Inflammatory macrophage (primary cell): ENCODE results near the gene TYW3.
"Not testable (repeated sequence)": the region's sequence is repeated elsewhere in the genome, so short reads cannot be mapped to it uniquely, and the experiment has no call there.

Experiments used
- DNase-seq, 2 donors: peaks; one replicate each; pipeline ENCODE4 v3.0.0-alpha.2; 2020 to 2022

The TYW3 gene

GRCh38 chr1:74732071-74732946, 643 bp upstream of the TYW3 start:
- DNase-seq = not testable (repeated sequence)

GRCh38 chr1:74733604-74734484, 892 bp downstream of the TYW3 start:
- peak; percentile 74 to 77 for DNase-seq

DNA sequence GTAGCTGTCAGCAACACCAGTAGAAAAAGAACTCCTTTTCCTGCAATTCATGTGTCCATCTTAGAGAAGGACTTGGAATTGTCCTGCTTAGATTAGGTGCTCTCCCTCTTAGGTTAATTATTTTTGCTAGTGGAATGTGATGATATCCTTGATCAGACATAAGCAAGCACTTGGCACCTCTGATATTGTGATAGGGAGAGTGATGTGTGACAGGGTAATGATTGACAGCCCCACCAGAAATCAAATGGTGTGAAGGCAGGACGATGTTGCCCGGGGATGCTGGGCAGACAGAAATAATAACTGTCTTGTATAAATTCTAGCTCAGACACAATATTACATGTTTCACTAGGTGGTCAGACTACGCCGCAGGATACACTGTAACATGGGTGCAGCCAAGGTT, 4.4 kb downstream of the TYW3 start:
- no peak for DNase-seq

DNA sequence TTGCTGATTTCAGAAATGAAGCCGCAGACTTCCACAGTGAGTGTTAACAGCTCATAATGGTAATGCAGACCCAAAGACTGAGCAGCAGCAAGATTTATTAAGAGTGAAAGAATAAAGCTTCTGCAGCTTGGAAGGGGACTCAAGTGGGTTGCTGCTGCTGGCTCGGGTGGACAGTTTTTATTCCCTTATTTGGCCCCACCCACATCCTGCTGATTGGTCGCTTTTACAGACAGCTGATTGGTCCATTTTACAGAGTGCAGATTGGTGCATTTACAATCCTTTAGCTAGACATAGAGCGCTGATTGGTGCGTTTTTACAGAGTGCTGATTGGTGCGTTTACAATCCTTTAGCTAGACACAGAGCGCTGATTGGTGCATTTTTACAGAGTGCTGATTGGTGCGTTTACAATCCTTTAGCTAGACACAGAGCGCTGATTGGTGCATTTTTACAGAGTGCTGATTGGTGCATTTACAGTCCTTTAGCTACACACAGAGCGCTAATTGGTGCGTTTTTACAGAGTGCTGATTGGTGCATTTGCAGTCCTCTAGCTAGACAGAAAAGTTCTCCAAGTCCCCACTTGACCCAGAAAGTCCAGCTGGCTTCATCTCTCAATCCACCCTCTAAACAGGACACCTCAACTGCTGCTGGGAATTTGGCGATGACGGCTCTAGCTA, 7.5 kb downstream of the TYW3 start:
- not testable (repeated sequence) for DNase-seq

- DNase-seq = not testable (repeated sequence)
These were observed 12.3 kb downstream of the TYW3 start for GRCh38 chr1:74745247-74745646.

DNA sequence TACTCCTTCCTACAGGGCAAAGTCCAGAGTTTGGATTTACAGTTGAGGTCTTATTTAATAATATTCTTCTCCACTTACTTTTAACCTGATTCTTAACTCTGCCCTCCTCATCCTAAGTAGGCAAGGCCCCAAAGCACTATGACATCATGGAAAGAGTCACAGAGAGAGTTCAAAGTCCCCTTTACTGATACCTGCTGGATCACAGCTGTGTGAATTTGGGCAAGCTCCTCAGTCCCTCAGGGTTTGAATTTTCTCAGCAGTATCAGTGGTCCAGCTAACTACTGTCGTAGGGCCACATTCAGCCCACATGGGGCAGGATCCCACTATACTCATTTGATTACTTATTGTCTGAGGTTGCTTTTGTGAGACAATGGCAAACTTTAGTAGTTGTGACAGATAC, 16.0 kb downstream of the TYW3 start:
- DNase-seq = no peak

GRCh38 chr1:74753104-74753503, 20.2 kb downstream of the TYW3 start:
- no peak for DNase-seq

- DNase-seq = no peak
These were observed 22.5 kb downstream of the TYW3 start for GRCh38 chr1:74755475-74755874.

- DNase-seq = not testable (repeated sequence)
These were observed 23.7 kb downstream of the TYW3 start for GRCh38 chr1:74756650-74757049.

GRCh38 chr1:74763807-74764206, 30.9 kb downstream of the TYW3 start:
- DNase-seq = no peak

DNA sequence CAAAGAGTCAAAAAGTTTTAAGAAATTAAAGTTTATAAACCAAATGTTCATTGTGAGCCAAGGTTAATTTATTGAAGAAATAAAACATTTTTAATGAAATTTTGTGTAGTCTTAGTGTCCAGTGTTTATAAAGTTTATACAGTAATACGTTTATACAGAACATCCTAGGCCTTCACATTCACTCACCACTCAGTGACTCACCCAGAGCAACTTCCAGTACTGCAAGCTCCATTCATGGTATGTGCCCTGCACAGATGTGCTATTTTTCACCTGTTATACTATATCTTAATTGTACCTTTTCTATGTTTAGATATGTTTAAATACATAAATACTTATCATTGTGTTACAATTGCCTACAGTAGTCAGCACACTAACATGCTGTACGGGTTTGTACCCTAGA, 33.6 kb downstream of the TYW3 start:
- DNase-seq = no peak

DNA sequence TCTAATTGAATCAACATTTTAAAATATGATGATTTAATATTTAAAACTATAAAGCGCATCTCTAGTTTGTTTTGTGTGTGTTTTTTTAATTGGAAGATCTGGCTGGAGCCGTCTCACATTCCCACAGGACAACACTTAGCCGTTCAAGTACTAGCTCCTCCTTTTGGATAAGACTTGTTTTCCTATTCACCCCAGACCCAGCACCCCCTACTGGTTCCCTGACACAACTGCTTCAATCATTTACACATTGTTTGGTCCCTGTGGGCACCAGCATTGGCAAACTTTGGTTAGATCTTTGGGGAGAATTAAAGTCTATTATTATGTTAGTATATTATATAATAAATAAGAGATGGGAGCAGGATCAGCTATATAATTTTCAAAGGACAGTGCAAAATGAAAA, 34.5 kb downstream of the TYW3 start:
- peak in 1 of 2 donors; percentile 13 for DNase-seq

DNA sequence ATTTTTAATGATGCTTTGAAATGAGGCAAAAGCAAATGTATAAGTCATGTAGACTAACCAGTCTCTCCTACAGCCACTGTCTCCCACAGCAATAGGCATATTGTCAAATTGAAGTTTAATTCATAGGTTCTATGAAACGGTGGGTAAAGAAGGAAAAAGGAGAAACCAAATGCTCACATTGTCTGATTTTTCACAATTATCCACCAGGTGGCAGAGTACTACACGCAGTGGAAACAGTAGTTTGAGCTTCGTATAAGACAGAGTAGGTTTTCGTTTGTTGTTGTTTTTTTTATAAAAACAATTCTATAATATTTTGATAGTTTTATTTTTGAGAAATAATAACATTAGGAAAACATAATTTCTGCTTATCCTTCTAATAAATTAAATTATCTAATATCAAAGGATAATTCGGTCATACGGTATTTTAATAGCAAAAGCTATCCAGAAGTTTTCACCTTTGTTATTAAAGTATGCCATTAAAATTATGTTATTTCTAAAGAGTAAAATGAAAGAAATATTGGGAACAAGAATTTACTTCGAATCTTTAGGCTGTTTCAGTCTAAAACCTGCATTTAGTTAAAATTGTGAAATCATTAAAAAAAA, 39.1 kb downstream of the TYW3 start:
- DNase-seq = peak; percentile 52

DNA sequence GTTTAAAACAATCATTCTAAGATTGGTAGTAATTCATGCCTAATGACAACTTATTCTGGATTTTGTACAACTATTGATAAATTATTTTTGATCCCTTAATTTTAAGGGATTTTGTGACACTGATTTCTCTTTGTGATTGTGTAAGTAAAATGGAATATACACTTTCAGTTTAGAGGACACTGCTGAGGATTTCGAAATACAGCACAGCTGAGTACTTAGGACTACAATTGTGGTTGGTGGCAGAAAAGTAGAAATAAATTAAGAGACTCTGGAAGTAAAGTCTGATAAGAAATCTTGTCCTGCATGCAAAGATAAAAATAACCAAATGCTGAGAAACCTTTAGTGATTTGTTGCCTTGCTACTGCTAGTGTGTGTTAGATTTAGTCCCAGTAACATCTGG, 40.0 kb downstream of the TYW3 start:
- DNase-seq = peak in 1 of 2 donors; percentile 19

- no peak for DNase-seq
These were observed 40.6 kb downstream of the TYW3 start for GRCh38 chr1:74773582-74773981.

DNA sequence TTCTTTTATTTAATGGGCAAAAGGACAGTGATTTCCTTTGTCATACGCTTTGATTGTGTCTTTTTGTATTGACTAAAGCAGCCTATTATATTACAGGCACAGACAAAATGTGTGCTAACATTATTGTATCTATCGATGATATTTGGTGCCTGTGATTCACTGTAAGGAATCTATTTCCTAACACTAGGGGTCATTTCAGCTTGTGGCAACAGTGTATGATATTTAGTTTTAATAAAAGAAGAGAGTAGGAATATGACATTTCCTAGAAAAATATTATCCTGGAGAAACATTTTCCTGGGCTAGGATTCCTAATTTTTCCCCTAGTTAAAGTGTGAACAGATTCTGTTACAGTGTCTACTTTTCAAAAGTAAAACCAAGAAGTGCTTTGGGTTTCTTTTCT, 42.8 kb downstream of the TYW3 start:
- DNase-seq = no peak

DNA sequence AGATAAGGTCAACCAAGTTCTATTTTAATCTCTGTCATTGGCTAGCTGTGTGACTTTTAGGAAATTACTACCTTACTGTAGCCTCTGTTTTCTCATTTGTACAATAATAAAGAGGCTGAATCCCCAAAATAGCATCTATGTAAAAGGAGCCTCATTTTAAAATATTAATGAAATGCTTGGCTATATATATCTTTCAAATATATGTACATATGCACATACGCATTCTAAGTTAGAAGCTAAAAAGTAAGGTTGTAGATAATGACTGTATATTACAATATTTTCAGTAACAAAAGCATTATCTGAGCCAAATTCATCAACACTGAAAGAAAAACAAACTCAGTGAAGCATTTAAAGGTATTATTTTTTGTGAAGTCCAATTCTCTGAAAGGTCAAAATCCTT, 44.6 kb downstream of the TYW3 start:
- DNase-seq = no peak

DNA sequence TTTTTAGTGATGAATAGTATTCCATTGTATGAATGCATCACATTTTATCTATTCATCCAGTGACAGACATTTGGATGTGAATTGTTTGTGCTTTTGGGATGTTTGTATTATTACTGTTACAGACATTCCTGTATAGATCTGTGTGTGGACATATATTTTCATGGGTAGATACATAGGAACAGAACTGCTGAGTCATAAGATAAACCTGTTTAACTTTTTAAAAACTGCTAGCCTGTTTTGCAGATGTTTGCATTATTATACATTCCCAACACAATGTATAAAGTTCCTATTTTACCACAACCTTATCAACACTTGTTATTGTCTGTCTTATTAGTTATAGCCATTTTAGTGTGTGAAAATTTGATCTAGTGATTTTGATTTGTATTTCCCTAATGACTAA, 46.8 kb downstream of the TYW3 start:
- DNase-seq = no peak

DNA sequence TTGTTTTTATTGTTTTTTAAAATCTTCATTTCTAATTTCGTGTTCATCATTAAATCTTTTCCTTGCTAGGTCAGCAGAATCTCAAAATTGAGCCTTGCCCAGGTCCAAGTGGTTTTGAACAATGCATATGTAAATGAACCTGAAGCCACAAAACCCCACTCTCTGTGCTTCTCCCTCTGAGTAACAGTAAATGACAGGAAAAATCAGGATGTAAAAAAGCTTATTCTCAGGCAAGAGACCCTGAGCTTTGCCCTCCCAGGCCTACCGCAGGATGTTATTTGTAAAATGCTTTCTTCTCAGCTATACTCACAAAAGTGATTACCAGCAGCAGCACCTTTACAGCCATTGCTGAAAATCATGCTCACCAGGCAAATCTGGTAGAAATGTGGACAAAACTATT, 47.6 kb downstream of the TYW3 start:
- no peak for DNase-seq

DNA sequence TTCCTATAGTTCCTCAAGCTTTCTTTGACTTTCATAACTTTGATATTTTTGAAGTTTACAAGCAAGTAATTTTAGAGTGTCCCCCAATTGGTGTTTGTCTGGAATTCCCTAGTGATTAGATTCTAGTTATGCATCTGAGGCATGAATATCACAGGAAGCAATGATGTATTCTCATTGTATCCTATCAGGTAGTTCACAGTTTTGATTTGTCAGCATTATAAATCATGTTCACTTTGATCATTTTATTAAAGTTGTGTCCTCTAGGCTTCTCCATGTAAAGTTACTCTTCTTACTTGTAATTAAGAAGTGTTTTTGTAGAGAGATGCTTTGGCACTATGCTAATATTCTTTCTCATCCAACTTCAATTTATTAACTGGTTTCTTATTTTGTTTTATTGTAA, 53.0 kb downstream of the TYW3 start:
- no peak for DNase-seq

DNA sequence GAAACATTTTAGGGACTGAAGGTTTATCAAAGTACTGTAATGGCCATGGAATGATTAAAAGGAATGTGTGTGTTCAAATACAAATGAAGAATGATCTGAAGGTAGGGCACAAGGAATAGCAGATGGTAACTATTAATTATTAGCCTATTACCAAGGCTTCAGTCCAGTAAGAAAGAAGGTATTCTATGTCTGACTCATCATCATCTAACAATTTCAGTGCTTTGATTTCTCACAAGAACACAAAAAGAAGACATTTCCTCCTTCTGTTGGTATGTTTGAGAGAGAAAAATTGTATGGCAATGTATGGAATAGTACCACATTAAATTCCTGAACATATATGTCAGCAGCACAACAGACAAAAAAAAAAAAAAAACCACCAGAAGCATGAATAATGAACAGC, 57.5 kb downstream of the TYW3 start:
- DNase-seq = no peak

GRCh38 chr1:74791491-74791890, 58.5 kb downstream of the TYW3 start:
- no peak for DNase-seq
